Inferior parietal cortex (tissue), 1 donor: ENCODE results near the gene RND1.
A peak's percentile ranks its signal among the peaks of the same experiment; 100 is the strongest.
"Not testable (repeated sequence)": the region's sequence is repeated elsewhere in the genome, so short reads cannot be mapped to it uniquely, and the experiment has no call there.

Experiments
- DNase-seq: peaks from one replicate; pipeline ENCODE4 v3.0.0-alpha.2; 2016; ENCODE audit errors: extremely low spot score

RND1 gene

DNA sequence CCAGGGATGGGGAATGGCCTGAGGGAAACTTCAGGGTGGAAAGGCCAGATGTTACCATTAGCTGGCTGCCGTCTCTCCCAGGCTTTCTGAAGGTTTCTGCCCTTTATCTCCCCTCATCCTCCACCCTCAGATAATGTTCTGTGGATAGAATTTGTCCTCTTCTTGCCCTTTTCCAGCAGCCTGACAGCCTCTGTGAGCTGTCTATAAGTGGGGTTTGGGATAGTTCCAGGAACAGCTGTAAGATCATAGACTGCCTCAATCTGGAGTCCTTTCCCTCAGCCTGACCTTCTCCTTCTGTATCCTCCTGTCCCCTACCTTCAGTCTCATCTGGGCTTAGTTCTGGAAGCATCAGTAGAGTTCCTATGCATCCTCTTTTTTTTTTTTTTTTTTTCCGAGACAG is 2.8 kb upstream of the RND1 start:
- no peak for DNase-seq

DNA sequence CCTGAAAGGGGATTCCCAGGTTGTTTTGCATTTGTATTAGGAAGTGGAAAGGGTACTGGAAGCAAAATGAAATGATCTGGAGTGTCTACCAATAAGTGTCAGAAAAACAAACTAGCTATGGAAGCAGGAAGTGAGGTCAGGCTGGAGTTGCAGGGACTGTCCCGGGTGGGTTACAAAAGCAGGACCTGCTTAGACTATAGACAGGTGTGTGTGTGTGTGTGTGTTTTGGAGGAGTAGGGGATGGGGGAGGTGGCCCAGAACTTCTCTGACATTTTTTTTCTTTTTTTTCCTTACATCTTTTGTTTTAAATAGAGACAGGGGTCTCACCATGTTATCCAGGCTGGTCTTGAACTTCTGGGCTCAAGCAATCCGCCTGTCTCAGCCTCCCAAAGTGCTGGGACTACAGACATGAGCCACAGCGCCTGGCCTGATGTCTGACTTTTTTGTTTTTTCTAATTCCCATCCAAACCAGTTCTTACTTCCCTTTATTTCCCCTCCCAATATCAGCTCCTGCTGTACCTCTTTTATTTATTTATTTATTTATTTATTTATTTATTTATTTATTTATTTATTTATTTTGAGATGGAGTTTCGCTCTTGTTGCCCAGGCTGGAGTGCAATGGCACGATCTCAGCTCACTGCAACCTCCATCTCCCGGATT is 512 bp upstream of the RND1 start:
- DNase-seq = no peak

GRCh38 chr12:48863291-48863690 is 2.4 kb downstream of the RND1 start:
- peak; percentile 30 for DNase-seq

DNA sequence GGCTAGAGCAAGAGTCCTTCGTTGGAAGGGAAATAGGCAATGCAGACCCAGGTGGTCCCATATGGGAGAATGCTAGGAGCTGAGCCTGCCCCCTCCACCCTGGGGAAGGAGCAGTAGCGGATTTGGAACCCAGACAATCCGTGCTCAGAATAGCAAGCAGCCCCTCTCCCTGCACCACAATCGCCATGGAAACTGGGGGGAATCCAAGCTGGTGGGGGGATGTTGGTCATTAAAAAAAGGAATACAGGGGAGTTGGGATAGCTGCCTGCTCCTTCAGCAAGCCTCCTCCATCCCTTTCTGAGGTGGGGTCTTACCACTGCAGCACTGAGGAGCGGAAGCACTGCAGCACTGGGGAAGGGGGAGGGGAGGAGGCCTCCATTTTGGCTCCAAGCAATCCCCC is 2.9 kb downstream of the RND1 start:
- DNase-seq = no peak

DNA sequence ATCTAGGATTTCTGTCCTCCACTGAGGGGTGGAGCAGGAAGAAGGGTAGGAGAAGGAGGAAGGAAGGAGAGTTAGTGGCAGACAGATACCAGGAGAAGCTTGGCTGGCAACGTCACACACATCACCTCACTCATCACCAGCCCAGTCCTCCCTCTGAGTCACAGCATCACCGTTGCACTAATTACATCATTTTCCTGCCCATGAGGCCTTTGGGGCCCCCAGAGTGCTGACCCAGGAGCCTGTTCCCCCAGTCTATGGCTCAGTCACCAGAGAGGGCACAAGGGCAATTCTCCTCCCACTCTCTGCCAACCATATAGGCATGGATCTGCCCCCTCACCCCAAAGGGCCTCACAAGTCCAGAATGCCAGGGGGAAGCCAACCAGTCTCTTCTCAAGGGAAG is 4.6 kb downstream of the RND1 start:
- no peak for DNase-seq

- DNase-seq = not testable (repeated sequence)
These were observed 5.4 kb downstream of the RND1 start for GRCh38 chr12:48860236-48860635.

DNA sequence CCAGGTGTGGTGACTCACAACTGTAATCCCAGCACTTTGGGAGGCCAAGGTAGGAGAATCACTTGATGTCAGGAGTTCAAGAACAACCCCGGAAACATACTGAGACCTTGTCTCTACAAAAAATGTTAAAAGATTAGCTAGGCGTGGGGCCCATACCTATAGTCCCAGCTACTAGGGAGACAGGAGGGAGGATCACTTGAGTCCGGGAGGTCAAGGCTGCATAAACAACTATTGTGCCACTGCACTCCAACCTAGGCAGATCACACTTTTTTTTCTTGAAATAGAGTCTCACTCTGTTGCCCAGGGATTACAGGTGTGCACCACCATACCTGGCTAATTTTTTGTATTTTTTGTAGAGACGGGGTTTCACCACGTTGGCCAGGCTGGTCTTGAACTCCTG is 6.1 kb downstream of the RND1 start:
- no peak for DNase-seq

- DNase-seq = no peak
These were observed 7.6 kb downstream of the RND1 start for GRCh38 chr12:48858043-48858442.

- DNase-seq = no peak
These were observed 8.2 kb downstream of the RND1 start for GRCh38 chr12:48857278-48857994.

DNA sequence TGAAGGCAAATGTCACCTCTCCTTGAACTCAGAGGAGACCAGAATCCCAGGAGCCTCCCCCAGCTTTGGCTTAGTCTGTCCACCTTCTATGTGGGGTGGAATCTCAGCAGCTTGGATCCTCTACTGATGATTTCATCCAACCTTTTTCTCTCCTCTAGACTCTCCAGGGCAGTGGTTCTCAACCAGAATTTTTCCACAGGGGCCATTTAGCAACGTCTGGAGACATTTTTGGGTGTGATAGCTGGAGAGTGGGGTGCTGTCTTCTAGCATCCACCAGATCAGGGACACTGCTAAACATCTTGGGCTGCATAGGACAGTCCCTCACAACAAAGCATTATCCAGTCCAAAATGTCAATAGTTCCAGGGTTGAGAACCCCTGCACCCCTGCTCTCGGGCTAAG is 9.3 kb downstream of the RND1 start:
- DNase-seq = no peak

DNA sequence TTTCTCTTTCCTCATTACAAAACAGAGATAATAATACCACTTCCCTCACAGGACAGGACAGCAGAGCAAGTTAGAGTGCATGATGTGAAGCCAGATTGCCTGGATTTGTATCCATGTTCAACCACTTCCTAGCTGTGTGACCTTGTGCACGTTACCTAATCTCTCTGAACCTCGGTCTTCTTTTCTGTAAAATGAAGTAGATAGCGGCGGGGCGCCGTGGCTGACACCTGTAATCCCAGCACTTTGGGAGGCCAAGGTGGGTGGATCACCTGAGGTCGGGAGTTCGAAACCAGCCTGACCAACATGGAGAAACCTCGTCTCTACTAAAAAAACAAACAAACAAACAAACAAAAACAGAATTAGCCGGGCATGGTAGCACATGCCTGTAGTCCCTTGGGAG is 10.7 kb downstream of the RND1 start:
- DNase-seq = not testable (repeated sequence)

GRCh38 chr12:48854488-48854887 is 11.2 kb downstream of the RND1 start:
- DNase-seq = no peak

DNA sequence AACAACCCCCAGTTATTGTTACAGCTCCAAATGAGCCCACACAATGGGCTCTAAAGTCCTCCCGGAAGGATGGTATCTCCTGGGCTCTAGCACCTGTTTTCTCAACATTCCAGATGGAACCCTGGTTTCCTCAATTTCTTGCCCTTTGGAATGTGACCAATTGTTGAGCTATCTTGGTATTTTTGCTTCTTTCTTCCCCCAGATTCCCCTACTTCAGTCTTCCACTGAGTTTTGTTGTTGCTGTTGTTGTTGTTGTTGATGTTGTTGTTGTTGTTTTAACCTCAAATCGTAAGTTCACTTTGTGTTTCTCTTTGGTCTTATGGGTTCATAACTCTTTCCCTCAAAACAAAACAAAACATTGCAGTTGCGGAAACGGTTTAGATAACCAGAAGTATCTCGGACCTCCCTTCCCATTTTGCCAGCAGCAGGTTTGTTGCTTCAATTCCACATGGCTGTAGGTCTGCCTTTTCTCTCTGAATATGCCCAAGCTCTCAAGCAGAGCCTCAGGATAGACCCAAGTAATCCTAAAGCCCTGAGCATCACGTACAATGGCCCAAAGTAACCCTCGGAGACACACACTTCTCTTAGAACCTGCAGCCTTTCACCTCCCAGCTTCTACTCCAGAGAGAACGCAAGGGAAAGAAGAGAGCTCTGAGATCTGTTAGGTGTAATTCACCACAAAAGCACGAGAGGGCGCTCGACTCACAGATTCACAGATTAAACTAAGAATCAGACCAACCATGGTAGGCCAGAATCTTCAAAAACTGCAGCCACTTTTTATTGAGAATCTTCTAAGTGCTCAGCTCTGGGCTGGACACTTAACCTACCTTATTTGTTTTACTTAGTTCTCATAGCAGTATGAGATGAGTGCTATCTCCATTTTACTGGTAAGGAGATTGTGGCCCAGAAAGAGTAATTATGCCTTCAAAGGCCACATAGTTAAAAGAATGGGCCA is 12.7 kb downstream of the RND1 start:
- DNase-seq = peak; percentile 100

DNA sequence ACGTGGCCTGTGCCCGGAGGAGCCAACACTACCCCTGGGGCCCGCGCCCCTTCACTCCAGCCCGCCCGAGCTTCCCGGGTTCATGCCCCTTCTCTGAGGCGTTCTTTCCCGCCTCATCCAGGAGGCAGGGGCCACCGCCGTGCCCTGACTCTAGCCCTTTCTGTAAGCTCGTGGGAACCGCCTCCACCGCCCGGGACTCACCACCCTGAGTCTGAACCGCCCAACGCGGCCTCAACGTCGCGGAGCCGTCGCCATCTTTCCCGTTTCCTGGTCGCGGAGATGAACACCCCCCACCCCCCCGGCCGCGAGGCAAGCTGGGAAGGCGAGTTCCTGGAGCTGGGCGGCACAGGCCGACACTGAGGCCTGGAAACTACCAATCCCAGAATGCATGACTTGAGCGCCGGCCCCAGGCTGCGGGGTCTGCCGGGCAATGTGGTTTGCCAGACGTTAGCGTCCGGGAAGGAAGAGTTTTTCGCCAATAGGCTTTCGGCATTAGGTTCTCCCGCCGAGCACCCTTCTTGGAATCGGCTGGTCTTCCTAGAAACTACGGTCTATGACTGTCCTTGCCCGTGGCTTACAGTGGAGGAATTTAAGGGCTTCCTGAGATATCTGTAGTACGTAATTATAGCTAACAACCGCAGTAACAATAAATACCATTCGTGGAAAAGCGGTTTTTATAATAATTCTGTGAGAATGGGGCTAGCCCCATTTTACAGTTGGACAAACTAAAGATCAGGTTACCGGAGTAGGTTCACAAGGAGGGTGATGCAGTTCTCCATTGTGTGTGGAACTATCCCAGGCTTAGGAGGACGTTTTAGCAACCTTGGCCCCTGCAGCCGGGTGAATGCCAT is 13.6 kb downstream of the RND1 start, which contains the start of gene DDX23:
TSS of gene DDX23 (minus strand) at position 281 of the 851 bp plus-strand sequence. CDS start 6,381 bp downstream, outside the sequence.
- DNase-seq = peak; percentile 93

- DNase-seq = not testable (repeated sequence)
These were observed 23.6 kb downstream of the RND1 start for GRCh38 chr12:48842021-48842420.

GRCh38 chr12:48838048-48838447 is 27.6 kb downstream of the RND1 start:
- DNase-seq = no peak

DNA sequence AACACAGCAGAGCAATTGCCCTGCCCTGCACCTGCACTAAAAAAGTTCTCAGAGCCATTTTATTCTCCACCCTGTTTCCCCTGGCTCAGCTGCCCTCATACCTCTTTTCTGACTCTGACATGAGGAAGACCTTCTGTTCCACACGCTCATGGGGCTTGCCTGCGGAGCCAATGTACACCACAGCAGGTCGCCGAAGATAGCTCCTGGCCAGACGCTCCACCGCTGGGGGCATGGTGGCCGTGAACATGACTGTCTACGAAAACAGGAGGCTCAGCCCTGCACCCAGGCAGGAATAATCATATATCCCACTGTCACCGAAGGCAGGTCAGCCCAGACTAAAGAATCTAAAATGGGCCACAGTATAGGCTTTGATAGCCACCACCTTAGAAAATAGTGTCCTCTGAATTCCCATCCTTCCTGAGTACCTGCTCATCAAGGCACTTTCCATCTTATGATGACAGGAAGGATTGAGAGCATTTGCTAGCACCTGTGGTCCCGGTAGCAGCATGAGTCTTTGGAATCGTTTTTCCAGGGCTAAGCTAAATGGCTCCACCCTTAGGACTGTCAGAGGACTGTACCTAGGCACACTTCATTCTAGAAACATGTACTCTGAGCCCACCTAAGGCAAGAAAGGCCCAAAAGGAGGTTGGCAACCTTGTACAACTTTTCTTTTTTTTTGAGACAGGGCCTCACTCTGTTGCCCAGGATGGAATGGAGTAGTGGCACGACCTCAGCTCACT is 33.2 kb downstream of the RND1 start:
- no peak for DNase-seq

- DNase-seq = no peak
These were observed 34.4 kb downstream of the RND1 start for GRCh38 chr12:48831257-48831656.

GRCh38 chr12:48828841-48829575 is 36.7 kb downstream of the RND1 start:
- DNase-seq = no peak

- no peak for DNase-seq
These were observed 37.4 kb downstream of the RND1 start for GRCh38 chr12:48828293-48828692.
